Femur (tissue), 1 donor: ENCODE results near the gene PLPP4.

Source experiments
- DNase-seq: peaks from one replicate; pipeline ENCODE4 v3.0.0-alpha.2; 2017

Gene PLPP4

DNA sequence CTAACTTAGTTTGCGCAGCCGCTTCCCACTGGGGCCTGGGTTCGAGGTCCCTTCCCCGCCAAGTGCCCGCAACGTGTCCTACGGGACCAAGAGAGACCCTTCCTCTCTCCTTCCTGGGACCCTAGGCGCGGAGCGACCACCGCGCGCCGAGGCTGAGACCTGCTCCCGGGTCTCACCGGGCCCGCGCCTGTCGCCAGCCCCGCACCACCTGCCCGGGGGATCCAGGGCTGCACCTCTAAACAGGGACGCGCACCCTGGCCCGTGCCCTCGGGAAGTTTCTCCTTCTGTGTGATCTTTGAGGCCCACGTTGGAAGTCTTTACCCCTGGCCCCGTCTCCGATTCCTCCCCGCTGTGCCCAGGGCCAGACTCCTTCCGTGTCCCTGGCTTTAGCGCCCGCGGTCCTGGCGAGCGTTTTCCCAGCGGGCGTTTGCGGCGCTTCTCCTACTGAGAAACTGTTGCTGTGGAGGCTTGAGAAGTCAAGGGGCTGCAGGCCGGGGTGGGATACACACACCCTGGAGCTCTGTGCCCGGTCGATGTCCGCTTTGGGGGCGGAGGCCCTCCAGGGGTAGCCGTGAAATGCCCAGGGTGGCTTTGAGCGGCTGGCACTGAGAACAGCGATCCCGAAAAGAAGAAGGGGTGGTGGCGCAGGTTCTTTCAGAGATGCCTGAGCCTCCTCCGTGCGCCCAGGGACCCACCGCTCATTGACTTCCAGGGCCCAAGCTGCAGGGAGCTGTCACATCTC, 575 bp downstream of the PLPP4 start:
- no peak for DNase-seq

- DNase-seq, result no peak
These were observed 1.4 kb downstream of the PLPP4 start for GRCh38 chr10:120458432-120458831.

DNA sequence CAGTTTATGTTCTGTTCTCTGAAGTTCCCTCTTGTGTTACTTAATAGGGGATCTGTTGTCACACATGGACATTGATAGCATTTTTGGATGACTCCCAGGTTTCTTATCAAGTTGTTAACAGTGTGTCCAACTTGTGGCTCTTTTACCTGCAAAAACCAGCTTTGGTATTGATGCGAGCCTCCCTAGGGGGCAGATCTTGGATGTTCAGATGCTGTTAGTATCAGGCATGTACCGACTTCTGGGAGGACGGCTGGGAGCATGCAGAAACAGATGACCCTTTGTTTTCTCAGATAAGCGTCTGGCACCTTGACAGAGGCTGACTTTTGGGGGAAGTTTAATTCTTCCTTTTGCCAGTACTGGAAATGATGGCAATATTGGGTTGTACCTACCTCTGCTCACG, 2.2 kb downstream of the PLPP4 start:
- no peak for DNase-seq

- no peak for DNase-seq
These were observed 3.2 kb downstream of the PLPP4 start for GRCh38 chr10:120460186-120460585.

- DNase-seq, result no peak
These were observed 3.7 kb downstream of the PLPP4 start for GRCh38 chr10:120460776-120461175.

GRCh38 chr10:120462018-120462682, 5.1 kb downstream of the PLPP4 start:
- no peak for DNase-seq

- no peak for DNase-seq
These were observed 8.1 kb downstream of the PLPP4 start for GRCh38 chr10:120465138-120465537.

GRCh38 chr10:120466006-120466405, 9.0 kb downstream of the PLPP4 start:
- DNase-seq, result no peak

- DNase-seq, result no peak
These were observed 16.6 kb downstream of the PLPP4 start for GRCh38 chr10:120473593-120473992.

GRCh38 chr10:120474956-120475355, 17.9 kb downstream of the PLPP4 start:
- no peak for DNase-seq

GRCh38 chr10:120475844-120476791, 19.1 kb downstream of the PLPP4 start:
- DNase-seq, result no peak

- no peak for DNase-seq
These were observed 20.2 kb downstream of the PLPP4 start for GRCh38 chr10:120477021-120477742.

DNA sequence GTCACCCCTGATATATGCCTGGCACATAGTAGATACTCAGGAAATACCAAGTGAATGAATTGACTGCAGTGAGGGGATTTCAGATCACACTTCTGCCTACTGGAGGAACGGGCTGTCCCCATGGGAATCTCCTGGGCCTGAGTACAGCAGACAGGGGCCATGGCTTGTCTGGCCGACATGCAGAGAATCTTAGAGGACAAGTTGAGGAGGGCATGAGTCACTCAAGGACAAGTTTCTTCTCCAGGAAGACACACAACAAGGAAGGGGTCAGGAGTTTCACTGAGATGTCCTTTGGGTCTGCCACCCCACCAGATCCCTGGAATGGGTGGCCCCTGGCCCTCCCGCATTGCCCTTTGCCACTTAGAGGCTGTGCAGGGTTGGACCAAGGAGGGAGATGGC, 20.7 kb downstream of the PLPP4 start:
- no peak for DNase-seq

DNA sequence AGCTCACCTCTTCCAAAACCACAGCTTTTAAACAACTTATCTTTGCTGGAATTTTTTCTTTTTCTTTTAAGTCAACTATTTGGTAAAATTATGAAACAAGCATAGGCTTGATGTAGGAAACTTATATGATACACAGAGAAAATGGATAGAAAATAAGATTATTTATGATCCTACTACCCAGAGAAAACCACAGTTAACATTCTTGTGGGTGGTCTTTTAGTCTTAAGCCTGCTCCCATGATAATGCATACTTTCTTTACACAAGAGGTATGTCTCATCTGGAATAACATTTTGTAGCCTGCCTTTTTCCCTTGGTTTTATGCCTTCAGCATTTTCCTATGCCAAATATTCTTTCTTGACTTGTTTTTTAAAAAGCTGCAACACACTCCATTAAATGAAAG, 21.4 kb downstream of the PLPP4 start:
- no peak for DNase-seq

DNA sequence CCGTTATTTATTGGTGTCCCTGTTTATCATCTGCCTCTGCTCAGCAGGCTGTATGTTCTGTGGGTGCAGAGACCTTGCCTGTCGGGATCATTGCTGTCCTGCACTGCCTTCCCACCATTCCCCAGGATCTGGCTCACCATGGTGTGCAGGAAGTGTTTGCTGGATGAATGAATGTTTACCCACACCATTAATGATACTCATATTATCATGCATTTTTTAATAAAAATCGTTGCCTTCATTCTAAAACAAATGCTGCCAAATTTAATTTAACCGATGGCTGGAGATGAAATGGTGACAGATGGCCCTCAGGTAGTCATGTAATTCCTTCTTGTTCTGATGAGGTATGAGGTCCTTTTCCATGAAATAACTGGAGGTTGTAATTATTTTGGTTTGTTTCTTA, 22.5 kb downstream of the PLPP4 start:
- no peak for DNase-seq

DNA sequence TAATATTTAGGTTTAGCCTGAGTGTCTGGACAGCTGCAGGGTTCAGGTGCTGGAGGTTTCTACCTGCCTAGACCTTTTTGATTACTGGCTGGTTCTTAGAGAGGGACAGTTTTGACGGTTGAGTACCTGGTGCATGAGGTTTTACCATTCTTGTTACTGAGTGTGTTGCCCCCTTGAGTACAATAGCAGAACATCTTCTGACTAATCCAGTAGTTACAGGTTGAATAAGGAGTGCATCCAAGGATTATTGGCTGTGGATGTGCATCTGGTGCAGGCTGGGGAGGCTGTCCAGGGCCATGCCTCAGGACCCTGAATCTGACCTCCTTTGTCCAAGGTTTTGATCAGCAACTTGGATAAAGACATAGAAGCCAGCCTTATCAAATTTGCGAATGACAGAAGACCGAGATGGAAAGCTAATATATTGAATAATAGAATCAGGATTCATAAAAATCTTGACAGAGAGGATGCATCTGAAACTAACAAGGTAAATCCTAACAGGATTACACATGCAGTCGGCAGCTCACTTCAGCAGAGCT, 23.1 kb downstream of the PLPP4 start:
- no peak for DNase-seq

- no peak for DNase-seq
These were observed 23.8 kb downstream of the PLPP4 start for GRCh38 chr10:120480848-120481247.

- no peak for DNase-seq
These were observed 26.0 kb downstream of the PLPP4 start for GRCh38 chr10:120483006-120483405.

DNA sequence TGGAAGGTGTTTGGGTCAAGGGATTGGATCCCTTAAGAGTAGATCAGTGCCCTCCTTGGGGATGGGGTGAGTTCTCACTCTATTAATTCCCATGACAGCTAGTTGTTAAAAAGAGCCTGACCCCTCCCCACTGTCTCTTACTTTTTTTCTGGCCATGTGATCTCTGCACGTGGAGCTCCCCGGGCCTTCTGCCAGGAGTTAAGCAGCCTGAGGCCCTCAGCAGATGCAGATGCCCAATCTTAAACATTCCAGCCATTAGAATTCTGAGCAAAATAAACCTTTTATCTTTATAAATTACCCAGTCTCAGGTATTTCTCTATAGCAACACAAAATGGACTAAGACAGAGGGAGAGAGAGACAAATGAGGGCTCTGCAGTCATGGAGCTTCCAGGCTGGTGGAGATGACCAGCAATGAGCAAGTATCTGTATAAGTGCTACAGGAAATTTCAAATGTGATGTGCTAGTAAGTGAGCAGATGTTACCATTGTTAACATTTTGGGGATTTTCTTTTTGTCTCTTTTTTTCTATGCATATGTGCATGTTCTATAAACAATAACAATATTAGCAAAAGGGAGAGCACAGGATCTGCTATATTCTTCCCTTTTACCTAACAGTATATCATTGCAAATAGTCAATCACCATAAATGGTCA, 26.7 kb downstream of the PLPP4 start:
- no peak for DNase-seq

DNA sequence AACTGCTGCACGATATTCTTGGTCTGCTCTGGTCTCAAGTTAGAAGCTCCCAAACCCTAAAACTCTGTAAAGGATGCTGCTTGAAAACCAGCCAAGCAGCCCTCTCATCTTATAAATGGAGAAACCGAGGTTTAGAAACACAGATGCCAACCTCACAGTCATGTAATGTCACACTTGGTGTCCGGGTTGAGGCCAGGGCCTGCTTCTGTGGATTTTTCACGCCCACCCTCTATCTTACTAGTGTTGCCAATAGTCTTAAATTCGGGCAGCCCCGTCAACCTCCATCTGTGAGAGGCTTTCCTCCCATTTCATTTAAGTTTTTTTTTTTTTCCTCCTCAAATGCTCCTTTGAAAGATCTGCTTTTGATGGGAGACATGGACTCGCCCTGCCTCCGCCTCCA, 28.9 kb downstream of the PLPP4 start:
- no peak for DNase-seq

DNA sequence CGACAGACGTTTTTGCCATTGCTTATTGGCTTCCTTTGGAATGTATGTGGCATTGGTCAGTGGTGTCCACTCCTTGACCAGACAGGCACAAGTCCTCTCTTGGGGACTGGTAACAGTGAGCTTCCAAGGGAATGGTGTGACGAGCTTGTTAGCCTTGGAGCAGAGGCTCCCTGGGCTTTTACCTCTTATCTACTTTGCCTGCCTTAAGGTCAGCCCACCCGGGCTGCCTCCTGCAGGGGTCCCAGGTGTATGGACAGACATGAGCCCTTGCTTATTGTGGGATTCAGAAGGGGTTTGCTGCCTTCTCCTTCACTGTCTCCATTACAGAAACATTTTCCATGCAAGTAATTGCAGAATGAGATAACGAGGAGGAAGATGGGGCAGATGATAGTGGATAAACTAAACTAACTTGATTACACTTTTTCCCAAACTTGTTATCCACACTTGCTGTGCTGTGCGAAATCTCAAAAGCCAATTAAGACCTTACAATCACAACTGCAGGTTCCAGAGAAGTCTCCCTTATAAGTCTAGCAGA, 29.7 kb downstream of the PLPP4 start:
- DNase-seq, result no peak

- DNase-seq, result no peak
These were observed 33.3 kb downstream of the PLPP4 start for GRCh38 chr10:120490288-120490687.
